Caki2 (cell line): ENCODE data around the gene ZBTB20. TPM values are rescaled to one million over a fixed set of nuclear protein-coding genes. Genes with fewer than 3 reads are reported as not detected.

ENCODE experiments used
- DNase-seq: peaks from one replicate; pipeline ENCODE4 v3.0.0-alpha.2; 2015; ENCODE audit warnings: low read depth
- in situ Hi-C: cut with HindIII; loops from 2 replicates; pipeline ENCODE4 v1.10.0; 2016; ENCODE audit warnings: low sequenced_read_pairs, low pct_unique_long_range_greater_than_20kb, mixed read lengths
- total RNA-seq: library from RNA; depleted of rRNA; stranded (reverse); fragments of >200 nt; shearing (Covaris generic); gene quantifications from 2 replicates; pipeline ENCODE4 v1.2.3, GENCODE V29; 2014; ENCODE audit warnings: low replicate concordance

Gene ZBTB20
- total RNA-seq, 1 experiment from 2014 or later: 10.0 TPM

DNA sequence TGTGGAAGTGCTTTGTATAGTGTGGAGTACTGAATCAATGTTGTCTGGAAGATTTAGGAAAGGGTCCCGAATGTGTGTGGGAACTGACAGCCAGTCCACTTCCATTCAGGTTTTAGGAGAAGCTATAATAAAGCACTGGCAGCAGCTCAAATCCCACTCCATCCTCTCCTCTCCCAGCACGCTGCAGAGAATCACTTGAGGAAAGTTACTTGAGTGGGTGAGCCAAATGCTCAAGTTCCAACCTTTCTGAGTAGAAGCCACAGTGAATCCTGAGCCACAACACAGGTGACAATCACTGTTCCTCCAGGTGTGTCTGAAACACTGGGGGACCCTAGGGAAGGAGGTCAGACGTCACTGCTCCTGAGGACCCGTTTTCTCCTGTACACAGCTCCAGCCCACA is 746.7 kb downstream of the ZBTB20 start:
- in situ Hi-C loops: no loop called here
- no peak for DNase-seq

DNA sequence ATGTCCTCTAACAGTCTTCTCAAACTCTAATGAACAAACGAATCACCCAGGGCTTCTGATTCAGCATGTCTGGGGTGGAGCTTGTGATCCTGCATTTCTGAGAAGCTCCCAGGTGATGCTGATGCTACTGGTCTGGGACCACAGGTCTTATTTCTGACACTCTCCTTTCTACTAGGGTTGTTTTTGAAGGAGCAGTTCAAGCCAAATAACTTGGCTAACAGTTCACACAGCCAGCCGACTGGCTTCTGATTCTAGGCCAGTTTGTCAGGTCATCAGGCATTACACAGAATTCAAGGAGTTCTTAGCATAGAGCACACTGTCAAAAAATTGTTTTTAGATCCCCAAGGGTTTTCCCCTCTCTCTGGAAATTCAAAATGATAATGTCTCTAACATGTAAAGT is 752.5 kb downstream of the ZBTB20 start:
- in situ Hi-C loops: no loop called here
- DNase-seq: no peak

DNA sequence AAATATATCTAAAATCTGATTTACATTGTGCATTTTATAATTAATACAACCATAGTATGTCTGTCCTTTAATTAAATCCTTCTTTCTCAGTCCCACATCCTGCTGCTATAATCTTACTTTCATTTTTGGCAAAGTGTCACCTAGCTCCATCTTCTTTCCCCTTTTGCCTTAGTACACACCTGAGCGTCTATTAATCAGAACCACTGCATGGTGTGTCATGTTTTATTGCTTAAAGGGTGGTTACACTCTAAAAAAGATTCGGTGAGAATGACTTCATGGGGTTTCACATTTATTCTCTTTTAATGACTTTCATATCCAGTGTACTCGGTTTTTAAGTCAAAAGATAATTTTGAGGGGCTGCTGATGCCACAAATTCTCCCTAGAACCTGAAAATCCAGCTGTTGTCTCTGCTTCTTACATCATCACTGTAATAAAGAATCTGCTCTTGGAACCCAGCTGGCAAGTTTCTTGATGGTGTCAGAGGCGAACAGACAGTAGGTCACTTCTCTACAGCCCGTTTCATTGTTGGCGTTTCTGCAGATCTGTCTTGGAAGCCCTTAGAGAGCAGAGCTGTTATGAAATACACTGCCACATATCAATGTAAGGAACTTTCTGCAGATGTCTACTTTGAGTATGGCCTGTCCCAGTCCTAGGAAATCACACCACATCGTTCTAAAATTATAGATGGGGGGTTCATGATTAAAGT is 753.6 kb downstream of the ZBTB20 start:
- in situ Hi-C loops: no loop called here
- no peak for DNase-seq

DNA sequence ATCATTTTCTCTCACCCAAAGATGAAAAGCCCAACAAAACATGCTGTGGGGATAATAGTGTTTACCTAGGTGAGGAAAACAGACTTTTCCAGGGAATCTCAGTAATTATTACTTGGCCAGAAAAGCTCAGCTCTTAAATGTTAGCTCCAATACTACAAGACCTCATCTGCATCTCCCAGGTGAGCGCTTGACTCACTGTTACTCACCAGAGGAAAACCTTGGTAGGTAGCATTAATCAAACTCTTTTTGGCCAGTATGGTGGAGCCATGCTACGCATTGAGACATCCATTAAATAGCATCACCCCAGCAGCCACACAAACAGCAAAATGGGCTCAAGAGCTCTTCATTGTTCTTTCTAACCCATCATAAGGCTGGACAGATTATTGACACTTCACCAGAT is 754.3 kb downstream of the ZBTB20 start:
- DNase-seq: no peak
- in situ Hi-C loops: no loop called here

DNA sequence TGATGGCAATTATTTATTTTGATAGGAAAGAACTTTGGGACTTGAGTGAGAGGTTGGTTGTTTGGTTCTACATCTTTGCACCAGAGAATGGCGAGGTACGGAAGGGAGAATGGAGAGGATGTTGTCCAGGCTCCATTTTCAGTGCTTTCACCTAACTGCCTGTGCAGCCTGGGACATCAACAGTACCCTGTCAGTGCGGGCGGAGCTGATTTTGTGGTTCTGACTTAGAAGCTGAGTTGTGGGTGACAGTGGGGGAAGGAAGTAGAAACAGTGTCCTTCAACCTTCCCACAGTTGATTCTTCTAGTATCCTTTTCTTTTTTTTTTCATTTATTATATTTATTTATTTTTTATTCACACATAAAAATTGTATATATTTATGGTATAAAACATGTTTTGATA is 757.9 kb downstream of the ZBTB20 start:
- no peak for DNase-seq
- in situ Hi-C loops: no loop called here

DNA sequence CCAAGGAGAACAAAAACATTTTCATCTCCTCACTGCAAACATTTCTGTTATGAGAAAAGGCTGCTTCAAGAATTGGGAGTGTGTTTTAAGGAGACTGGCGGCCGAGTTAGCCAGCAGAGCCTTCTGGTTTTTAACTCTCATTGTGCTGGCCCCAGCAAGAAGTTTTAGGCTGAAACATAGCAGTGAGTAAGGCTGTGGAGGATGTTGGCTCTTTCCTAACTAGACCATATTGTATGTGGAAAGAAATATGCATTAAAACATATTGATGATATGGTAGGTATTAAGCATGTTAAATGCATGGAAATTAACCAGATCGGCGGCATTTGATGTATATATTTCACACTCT is 762.6 kb downstream of the ZBTB20 start:
- in situ Hi-C loops: no loop called here
- no peak for DNase-seq

DNA sequence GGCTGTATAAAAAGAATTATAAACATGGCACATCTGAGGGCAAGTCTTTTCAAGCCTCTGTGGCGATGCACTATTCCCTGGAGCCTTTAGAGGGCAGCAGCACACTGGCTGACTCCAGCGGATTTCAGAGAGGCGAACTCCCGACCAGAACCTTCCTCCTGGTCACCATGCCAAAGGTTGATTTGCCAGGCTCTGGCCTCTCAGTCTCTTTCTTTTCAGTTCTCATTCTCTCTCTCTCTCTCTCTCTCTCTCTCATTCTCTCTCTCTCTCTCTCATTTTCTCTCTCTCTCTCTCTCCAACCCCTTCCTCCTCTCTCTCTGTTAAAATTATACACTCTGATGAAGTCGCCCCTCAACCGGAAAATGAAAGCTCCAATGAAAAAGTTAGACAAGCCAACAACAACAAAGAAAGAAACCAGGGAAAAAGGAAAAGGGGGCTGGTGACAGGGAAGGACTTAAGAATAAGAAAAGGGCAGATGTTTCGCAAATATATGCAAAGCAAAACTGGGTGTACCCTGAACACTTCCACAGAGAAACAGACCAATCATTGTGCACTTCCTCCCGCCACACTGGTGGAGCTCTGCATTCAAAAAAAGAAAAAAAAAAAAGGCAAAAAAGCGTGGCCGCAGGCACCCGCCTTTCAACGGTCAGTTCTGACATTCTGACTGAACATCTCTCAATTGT is 763.1 kb downstream of the ZBTB20 start:
- DNase-seq: peak; percentile 43
- in situ Hi-C loops: no loop called here

DNA sequence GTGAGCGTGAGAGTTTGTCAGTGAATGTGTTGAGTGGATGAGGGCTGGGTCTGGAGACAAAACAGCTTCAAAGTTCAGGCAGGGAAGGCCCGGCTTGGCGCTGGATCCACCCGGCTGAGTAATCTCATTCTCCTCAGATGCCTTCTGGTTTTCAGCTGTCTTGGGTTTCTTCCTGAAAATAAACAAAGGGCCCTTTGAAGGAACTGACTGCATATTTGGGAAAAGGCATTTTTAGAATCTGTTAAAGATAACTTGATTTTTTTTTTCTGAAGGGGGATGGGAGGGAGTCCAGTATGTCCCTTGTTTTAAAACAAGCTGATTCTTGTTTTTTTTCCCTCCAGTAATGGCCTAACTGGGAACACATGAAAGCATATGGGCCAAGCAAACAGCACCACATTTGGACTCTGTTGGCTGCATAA is 766.8 kb downstream of the ZBTB20 start:
- in situ Hi-C loops: no loop called here

DNA sequence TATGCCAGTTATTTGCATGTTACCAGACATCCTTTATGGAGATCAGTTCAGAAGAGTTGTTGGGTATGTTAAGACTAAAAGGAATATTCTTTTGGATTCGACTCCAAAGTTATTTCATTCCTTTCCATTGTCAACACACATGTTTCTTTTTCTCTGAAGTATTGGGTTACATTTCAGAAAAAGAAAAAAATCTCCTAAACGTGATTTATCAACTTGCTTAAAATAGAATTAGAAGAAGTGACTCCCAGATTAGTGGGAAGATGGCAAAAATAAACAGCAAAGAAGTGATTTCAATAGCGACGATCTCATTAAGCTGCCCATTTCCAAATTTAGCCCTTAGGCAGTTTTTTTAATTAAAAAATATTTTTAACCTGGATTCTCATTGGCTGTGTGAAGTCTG is 767.8 kb downstream of the ZBTB20 start:
- in situ Hi-C loops: no loop called here

More for the DNA sequence above, 766.8 kb downstream of the ZBTB20 start:
- no peak for DNase-seq

DNA sequence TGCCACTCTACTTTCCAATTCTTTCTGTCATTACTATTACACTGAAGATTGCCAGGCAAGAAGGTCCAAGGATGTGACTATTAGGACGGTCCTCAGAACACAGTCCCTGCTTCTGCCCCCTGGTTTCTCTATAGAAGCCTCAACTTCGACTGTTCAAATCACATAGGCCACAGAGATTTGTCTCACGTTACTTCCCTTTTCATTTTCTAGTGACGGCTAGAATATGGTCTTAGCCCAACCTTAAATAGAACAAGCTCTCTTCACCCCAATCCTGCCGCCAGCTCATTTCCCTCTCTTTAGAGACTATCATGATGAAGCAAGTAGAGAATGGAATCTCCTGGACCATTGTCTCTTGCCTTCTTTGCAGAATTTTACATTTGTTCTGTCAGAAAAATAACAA is 768.3 kb downstream of the ZBTB20 start:
- in situ Hi-C loops: no loop called here
- no peak for DNase-seq

More for the DNA sequence above, 767.8 kb downstream of the ZBTB20 start:
- no peak for DNase-seq

DNA sequence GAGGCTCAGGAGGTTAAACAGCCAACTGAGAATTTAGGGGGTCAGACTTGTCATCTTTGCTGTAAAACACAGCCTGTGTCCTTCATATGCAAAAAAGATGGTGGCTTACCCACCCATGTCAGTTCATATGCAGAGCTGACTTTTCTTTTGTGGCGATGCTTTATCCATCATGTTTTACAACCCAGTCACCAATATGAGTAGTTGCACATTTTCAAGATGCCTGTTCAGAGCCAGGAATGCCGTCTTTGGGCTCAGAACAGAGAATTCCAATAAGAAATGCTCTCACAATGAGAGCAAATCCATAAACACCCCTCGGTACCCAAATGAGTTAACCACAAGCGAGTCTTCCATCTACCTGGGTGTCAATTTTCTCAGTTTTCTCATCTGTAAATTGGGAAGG is 769.7 kb downstream of the ZBTB20 start:
- no peak for DNase-seq
- in situ Hi-C loops: no loop called here

DNA sequence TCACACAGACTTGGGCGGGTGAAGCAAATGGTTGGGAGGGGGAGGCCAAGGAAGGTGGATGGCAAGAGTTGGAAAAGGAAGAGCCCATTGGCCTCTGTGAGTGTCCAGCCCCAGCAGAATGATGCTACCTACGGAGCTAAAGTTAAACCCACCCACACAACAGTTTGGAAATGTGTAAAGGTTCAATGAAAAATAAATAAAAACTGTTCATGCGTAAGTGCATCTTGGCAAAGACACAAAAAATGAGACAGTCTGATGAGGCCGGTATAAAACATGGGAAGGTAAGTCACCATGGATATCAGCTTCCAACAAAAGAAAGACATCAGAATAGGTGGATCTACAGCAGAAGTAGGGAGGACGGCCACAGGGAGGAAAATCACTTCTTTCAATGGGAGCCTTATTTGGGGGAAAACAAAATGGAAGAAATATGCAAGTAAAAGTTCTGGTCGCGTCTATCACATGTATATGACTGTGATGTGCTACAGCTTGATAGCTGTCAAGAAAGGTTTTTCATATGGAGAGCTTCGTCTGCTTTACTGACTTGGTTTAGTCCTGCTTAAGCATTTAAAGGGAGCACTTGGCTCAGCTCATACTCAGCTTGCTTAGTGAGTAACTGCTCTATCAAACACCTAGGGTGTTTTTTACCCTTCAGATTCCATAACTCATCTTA is 770.4 kb downstream of the ZBTB20 start:
- DNase-seq: peak; percentile 60
- in situ Hi-C loops: no loop called here

DNA sequence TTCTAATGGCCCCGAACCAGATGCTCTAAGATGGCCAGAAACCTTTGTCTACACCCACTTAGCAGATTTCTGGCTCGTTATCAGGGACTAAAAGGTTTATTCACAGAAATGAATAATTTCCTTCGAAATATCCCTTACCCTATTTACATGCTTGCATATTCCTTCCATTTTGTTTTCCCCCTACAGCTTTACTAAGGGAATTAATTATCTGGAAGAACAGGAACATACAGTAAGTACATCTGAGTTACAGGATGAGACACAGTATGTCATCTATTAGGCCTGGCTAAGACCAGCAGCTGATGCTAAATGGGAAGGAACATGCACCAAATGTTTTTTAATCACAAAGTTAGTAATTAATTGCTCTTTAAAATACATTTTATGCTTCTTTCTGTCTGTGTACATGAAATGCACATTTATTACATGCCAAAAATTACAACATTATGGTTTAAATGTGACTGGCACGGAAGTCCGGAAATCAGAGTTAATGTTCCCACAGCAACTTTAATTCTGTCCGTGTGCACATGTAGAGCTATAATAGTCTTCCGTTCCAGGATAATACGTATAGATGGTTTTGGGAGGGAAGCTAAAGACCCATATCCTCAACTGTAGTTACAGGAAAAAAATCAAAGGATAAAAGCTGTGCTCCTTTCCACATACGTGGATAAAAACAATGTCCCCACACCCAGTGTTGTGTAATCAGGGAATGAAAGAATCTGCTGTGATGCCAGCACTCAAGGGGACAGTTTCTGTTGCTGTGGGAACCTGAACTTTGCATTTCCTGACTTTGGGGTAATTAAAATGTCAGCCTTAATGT is 771.3 kb downstream of the ZBTB20 start:
- DNase-seq: no peak
- in situ Hi-C loops: no loop called here

DNA sequence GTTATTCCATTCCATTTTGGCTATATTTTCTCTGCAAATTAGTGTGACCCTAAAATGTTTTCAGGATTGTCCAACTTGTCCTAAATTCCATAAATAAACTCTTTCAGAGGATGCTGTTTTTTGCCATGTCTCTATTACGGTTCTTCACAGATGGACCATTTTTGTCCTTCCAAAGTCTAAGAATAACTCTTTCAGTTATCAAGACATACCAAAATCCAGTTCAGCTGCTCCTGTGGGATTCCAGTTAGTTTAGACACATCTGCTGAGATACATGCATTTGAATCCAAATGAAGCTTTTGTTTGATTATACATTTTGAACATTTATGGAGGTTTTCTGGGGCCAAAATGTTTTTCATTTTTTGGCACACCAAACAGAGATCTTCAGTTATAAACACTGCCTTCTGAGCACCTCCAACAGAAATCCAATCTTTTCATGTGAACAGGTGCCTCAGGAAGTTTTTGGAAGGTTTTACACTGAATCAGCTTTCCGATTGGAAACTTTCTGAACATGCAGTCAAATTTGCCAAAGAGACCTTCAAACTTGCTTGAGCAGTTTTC is 772.6 kb downstream of the ZBTB20 start:
- DNase-seq: no peak
- in situ Hi-C loops: no loop called here

DNA sequence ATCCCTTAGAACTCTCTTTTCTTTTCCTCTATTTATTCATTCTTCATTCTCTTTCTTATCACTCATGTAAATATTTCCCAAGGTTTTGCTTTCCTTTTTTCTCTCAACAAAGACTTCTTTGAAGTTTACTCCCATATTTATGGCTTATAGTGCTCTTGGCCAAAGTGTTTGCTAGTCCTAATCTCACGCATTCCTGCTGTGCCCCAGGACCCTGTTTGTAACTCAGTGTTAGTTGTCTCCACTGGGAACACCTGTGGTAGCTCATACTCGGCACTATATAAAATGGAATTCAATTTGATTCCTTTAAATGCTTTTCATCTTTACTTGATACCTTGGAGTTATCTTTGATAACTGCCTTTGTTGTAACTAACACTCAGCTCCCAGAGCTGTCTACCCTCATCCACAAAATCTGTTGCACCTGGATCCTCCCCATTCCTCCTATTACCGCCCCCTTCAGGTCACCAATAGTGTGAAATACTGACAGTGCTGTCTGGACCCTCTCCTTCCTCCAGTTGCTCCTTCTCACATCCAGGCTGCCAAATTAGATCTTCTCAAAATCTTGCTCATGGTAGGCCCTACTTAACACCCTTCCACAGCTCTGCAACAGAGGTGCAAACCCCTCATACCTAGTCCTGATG is 776.4 kb downstream of the ZBTB20 start:
- DNase-seq: no peak
- in situ Hi-C loops: no loop called here

DNA sequence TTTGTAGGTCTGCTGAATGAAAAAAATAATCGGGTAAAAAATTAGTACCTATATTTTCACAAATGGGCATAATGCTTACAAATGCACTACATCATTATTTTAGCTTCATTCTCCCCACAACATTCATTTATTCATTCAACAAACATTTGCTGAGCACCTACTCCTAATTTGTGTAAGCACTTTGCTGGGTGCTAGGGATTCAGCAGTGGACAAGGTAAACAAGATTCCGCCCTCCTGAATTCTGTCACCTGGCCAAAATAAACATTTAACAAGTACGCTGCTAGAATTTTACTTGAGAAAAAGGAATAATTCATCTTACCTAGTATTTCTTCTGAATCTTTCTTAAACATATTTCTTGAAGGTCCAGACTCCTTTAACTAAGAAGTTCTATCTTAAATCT is 781.2 kb downstream of the ZBTB20 start:
- in situ Hi-C loops: no loop called here
- no peak for DNase-seq

DNA sequence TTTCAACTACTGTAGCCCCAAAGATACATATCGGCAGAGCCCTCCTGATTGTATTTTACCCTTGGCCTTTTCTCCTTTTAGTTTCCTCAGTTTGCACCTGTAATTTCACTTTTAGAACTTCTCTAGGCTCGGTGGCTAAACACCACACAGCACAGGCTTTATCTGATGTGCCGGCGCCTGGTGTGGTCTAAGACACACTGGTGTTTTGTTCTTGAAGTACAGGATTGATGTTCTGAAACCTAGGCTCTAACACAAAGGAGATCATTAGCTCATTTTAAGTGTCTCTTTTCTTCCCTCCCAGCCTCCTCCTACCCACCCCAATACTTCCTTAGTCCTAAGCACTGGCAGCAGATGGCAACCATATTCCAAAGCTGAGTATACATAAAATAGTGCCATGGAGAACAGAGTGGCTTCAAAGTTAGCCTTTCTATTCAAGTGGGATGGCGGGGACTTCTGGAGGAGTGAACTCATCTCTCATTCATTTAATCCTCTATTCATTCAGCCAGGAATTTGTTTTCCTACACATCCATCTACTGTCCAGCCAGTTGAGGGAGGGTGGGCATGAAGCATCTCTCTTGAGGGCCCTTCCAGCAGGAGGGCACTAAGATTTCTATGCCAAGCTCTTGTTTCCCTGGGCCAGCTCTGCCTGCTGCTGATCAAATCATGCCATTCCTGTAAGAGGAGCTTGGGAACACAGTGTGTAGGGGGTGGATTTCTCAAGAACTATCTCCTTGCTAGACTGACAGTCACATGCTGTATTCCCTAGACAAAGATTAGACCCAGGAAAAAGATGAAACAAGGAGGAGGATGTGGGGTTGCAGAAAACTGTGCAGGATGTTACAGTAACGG is 782.1 kb downstream of the ZBTB20 start:
- DNase-seq: no peak
- in situ Hi-C loops: no loop called here
